ENCODE data around the gene RALBP1. TPM values are rescaled to one million over a fixed set of nuclear protein-coding genes. Genes with fewer than 3 reads are reported as not detected.
"Not testable (repeated sequence)": the region's sequence is repeated elsewhere in the genome, so short reads cannot be mapped to it uniquely, and the experiment has no call there.

Gene RALBP1
- 54.2 and 65.3 TPM in 2 replicates for total RNA-seq (2014; rRNA removed; shearing (Covaris generic))

DNA sequence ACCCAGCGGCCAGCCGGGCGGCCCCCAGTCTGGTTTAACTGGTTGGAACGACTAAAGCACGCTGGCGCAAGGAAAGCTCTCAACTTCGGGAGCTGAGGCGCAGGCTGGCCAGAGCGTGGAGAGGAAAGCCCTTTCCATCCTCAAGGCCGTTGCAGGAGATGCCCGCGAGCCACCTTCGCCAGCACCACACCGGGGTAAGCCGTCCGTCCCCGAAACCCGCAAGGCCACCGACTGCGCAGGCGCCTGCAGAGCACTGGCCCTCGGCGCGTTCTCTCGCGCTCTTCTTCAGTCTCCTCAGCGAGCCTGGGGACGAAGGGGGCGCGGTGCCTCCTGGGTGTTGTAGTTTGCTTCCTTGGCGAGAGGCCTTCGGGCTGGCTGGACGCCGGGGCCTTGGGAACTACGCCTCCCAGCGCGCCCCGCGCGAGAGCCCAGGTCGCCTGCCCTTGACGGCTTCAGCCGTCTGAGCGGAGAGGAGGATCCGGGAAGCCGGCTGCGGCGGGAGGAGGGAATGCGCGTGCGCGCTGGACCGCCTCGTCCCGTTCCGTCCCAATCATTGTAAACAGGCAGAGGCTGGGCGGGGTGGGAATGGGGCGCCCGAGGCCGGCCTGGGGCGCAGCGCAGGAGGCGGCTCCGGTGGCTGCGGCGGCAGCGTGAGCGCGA is at the start of gene RALBP1:
Gene RALBP1, plus strand, starts transcription at position 531 of the 660 bp plus-strand sequence. CDS start 37,533 bp downstream, outside the sequence.
- DNase-seq (ENCODE audit: low spot score), result peak; percentile 99
- in situ Hi-C loops (cut with HindIII; ENCODE audit: low sequenced_read_pairs), result no loop called here

- in situ Hi-C loops (cut with HindIII; ENCODE audit: low sequenced_read_pairs), result no loop called here
- no peak for DNase-seq (ENCODE audit: low spot score)
These were observed 48.6 kb upstream of the RALBP1 start for GRCh38 chr18:9426753-9427152.

- DNase-seq (ENCODE audit: low spot score), result no peak
- in situ Hi-C loops (cut with HindIII; ENCODE audit: low sequenced_read_pairs), result no loop called here
These were observed 47.0 kb upstream of the RALBP1 start for GRCh38 chr18:9428301-9428706.

DNA sequence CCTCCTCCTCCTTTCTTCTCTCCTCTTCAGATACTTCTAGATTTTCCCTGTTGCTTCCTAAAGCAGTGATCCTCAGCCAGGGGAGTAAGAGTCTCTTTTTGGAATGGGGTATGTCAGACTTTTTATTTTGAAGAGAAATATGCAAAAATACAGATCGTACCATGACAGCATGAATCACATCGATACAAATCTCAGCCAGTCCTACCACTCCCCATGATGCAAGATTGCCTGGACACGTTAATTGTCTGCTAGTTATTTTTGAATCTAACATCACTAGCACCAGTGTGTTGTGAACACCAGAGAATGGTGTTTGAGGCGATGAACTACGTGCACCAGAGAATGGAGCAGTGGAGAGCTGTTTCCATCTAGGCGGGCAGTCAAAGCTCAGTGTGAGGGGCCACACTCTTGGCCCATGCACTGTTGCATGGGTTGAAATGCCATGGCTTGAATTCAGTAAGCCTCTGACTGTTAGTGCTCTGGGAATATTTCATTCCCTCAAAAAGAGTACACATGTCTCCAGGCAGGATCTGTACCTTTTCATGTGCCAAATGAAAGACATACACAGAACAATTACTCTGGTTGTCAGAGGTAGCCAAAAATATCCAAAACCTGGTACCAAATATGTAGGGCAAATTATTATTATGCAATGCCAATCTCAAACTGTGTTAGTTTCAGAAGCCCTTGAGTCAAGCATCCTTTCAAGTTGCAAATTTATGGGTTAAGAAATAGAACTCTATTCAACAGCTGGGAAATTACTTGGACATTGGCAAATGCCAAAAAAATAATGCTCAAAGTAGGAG is 46.3 kb upstream of the RALBP1 start:
- DNase-seq (ENCODE audit: low spot score), result peak; percentile 94
- in situ Hi-C loops (cut with HindIII; ENCODE audit: low sequenced_read_pairs), result no loop called here

DNA sequence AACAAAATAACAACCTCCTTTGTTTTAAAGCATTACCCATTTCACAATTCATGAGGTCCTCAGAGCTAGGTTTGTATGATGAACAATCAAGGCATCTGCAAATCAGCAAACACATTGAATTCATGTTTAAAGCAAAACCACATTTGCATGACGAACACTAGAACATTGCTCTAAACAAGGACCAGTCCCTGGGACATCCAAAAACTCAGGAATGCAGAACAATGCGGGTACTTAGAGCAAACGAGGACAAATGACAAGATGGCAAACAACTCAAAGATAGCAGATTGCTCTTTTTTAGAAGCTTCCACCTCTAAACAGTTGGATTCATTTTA is 45.7 kb upstream of the RALBP1 start:
- in situ Hi-C loops (cut with HindIII; ENCODE audit: low sequenced_read_pairs), result no loop called here
- no peak for DNase-seq (ENCODE audit: low spot score)

GRCh38 chr18:9430315-9430714 is 45.0 kb upstream of the RALBP1 start:
- in situ Hi-C loops (cut with HindIII; ENCODE audit: low sequenced_read_pairs); DNase-seq (ENCODE audit: low spot score): not testable (repeated sequence)

DNA sequence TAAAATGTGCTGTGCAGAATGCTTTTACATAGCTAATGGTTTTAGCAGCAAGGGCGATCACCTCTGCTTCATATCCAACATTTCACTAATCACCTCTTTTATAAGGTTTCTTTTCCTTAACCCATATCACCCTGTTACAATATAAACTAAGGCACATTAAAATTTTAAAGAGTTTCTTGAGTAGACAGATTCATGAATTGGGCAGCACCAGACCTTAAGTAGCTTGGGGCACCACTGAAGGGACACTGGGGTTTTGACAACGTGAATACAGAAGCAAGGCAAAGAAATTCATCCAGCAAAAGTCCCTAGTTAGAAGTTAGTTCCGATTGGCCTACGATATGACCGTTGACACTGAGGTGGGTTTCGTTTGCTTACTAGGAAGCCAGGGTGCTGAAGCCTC is 44.0 kb upstream of the RALBP1 start:
- no peak for DNase-seq (ENCODE audit: low spot score)
- in situ Hi-C loops (cut with HindIII; ENCODE audit: low sequenced_read_pairs), result no loop called here

- in situ Hi-C loops (cut with HindIII; ENCODE audit: low sequenced_read_pairs); DNase-seq (ENCODE audit: low spot score): not testable (repeated sequence)
These were observed 42.2 kb upstream of the RALBP1 start for GRCh38 chr18:9433122-9433521.

DNA sequence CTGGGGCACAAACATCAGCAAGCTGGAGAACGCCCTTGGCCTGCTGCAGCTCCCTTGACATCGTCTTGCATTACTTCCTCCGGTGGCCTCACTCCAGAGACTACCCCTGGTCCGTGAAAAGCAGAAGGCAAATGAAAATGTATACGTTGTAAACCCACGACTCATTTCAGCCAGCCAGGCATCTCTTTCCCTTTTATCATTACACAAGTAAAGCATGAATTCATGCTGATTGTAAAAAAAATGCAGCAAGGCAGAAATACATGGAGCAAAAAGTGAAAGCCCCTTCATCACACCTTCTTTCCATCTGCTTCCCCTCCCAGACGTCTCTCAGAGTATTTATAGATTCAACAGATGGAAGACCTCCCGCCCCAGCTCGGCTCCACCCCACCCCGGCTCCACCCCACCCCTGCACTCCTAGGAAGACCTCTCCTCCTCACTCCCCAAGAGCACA is 41.6 kb upstream of the RALBP1 start:
- peak; percentile 49 for DNase-seq (ENCODE audit: low spot score)
- in situ Hi-C loops (cut with HindIII; ENCODE audit: low sequenced_read_pairs), result no loop called here

DNA sequence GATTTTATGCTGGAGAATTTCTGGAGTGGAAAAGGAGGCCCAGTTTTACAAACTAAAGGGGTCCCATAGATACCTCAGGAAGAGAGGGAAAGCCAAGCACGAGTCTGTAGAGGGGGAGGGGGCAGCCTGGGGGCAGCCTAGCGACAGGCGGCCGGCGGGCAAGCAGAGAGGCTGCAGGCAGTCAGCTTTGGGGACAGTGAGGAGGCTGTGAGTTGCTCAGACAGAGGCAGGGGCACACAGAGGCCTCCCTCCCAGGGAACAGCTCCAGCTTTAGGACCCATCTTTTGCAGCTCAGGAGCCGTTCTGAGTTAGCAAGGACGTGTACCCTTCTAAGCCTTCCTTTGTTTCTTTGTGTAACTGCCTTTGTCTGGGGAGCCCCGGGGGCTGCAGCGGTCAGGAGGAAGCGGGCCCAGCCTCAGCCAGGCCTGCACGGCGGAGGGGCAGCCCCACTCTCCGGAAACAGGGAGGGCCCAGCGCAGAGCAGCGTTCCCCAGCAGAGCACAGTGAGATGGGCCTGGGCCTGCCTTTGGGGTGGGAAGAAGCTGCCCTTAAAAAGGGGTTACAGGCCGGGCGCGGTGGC is 41.1 kb upstream of the RALBP1 start:
- in situ Hi-C loops (cut with HindIII; ENCODE audit: low sequenced_read_pairs), result no loop called here
- DNase-seq (ENCODE audit: low spot score), result no peak

GRCh38 chr18:9435041-9435440 is 40.3 kb upstream of the RALBP1 start:
- peak; percentile 93 for DNase-seq (ENCODE audit: low spot score)
- in situ Hi-C loops (cut with HindIII; ENCODE audit: low sequenced_read_pairs), result no loop called here

DNA sequence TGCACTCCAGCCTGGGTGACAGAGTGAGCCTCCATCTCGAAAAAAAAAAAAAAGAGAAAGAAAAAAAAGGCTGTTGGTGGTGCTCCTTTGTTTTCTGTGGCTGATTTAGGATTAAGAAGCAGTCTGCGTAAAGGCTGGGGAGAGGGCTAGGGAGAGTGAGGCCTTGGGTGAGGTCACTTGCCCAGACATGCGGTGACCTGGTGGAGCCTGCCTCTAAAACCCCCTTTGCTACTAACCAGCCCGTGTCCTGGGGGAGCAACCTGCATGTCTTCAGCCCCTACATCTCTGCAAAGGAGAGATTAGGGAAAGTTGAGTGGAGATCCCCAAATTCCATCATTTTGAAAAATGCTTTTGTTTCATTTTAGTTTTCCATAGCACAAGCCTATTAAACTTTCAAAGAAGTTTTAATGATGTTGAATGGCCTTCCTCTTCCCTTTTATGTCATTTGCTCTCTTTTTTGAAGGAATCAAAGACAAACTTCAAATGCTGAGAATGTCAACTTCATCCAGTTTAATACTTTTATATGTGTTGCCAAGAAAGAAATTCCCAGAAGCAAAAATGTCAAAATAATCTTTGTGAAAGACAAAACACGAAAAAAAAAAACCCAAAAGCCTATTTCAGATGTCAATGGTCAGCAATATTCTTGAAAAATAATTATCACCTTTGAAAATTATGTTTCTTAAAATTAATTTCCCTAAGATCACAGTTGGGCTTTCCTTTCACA is 38.9 kb upstream of the RALBP1 start:
- in situ Hi-C loops (cut with HindIII; ENCODE audit: low sequenced_read_pairs), result no loop called here
- DNase-seq (ENCODE audit: low spot score), result no peak

- no peak for DNase-seq (ENCODE audit: low spot score)
- in situ Hi-C loops (cut with HindIII; ENCODE audit: low sequenced_read_pairs), result no loop called here
These were observed 38.3 kb upstream of the RALBP1 start for GRCh38 chr18:9437021-9437437.

DNA sequence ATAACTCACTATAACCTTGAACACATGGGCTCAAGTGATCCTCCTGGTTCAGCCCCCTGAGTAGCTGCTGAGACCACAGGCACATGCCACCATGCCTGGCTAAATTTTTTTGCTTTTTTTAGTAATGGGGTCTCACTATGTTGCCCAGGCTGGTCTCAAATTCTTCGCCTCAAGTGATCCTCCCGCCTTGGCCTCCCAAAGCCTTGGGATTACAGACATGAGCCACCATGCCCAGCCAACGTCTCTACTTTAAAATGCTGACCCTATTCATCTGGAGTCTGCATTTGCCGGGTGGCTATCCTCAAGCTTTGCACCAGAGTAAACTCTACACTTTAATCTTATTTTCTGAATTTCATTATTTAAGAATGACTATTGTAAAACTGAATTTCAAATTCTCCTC is 37.6 kb upstream of the RALBP1 start:
- in situ Hi-C loops (cut with HindIII; ENCODE audit: low sequenced_read_pairs), result no loop called here
- DNase-seq (ENCODE audit: low spot score), result no peak

DNA sequence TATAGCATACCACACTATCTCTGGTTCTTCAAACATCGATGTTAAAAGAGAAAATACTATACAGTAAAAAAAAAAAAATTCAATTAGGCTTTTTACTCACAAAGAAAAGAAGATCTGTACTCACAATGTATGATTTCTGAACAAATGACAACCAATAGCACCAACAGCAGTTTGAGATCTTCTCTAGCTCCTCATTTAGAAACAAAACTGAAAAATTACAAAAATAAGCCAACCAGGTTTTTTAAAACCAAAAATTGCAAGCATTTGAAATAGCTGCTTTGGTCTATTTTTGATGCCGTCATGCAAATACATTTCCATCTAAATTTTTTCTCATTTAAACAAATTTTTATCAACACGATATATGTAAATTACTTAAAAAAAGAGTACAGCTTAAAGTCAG is 34.3 kb upstream of the RALBP1 start:
- in situ Hi-C loops (cut with HindIII; ENCODE audit: low sequenced_read_pairs), result no loop called here
- DNase-seq (ENCODE audit: low spot score), result no peak

GRCh38 chr18:9444549-9444948 is 30.8 kb upstream of the RALBP1 start:
- DNase-seq (ENCODE audit: low spot score), result no peak
- in situ Hi-C loops (cut with HindIII; ENCODE audit: low sequenced_read_pairs), result no loop called here

GRCh38 chr18:9446839-9447238 is 28.5 kb upstream of the RALBP1 start:
- in situ Hi-C loops (cut with HindIII; ENCODE audit: low sequenced_read_pairs), result no loop called here
- no peak for DNase-seq (ENCODE audit: low spot score)

DNA sequence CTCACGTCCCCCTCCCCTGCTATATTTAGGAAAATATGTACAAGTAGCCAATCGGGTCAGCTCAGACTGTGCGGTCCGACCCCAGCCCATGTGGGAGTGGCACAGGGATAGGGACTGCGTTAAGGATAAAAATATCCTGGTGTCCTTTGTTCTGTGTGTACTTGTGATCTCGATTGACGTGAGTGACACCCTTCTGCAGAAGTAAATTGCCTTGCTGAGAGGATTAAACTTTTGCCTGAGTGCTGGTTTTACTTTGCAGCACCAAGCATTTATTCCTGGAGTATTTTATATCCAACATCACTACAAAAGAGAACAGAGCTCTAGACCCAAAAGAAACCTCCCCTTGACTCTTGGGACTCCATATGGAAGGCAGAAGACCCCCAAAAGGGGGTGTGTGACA is 28.0 kb upstream of the RALBP1 start:
- no peak for DNase-seq (ENCODE audit: low spot score)
- in situ Hi-C loops (cut with HindIII; ENCODE audit: low sequenced_read_pairs), result no loop called here

GRCh38 chr18:9449600-9450414 is 25.5 kb upstream of the RALBP1 start:
- no peak for DNase-seq (ENCODE audit: low spot score)
- in situ Hi-C loops (cut with HindIII; ENCODE audit: low sequenced_read_pairs), result no loop called here
